Neural progenitor cell (in vitro differentiated cells): Measurements from ENCODE around the gene VPS35. TPM values are rescaled to one million over a fixed set of nuclear protein-coding genes. Genes with fewer than 3 reads are reported as not detected.

Source experiments
- DNase-seq: peaks from one replicate; pipeline ENCODE4 v3.0.0-alpha.2; 2016; ENCODE audit warnings: low spot score
- H2AFZ ChIP-seq: fragments of 200-600 bp; sonication (generic); replicated peaks from 2 replicates; pipeline ENCODE4 v1.6.1; 2016; ENCODE audit warnings: antibody characterized with exemption
- H3F3A ChIP-seq: fragments of 200-600 bp; sonication (generic); 2 replicates; pipeline ENCODE4 v1.6.1; 2016; ENCODE audit warnings: antibody characterized with exemption, low read depth
- H3K27ac ChIP-seq: fragments of 200-600 bp; sonication (generic); 2 replicates; pipeline ENCODE4 v1.5.1; 2016; ENCODE audit warnings: mild to moderate bottlenecking
- H3K27me3 ChIP-seq: fragments of 200-600 bp; sonication (generic); 2 replicates; pipeline ENCODE4 v1.6.1; 2016; ENCODE audit warnings: mild to moderate bottlenecking, moderate library complexity
- H3K36me3 ChIP-seq: fragments of 200-600 bp; sonication (generic); 2 replicates; pipeline ENCODE4 v1.5.1; 2016
- H3K4me1 ChIP-seq: fragments of 200-600 bp; sonication (generic); 2 replicates; pipeline ENCODE4 v1.6.1; 2016; ENCODE audit warnings: mixed run types
- H3K4me2 ChIP-seq: fragments of 200-600 bp; sonication (generic); 2 replicates; pipeline ENCODE4 v1.6.1; 2016
- H3K4me3 ChIP-seq: fragments of 200-600 bp; sonication (generic); 2 replicates; pipeline ENCODE4 v1.5.1; 2016
- H3K79me2 ChIP-seq: fragments of 200-600 bp; sonication (generic); 2 replicates; pipeline ENCODE4 v1.6.1; 2016; ENCODE audit warnings: low read depth
- H3K9ac ChIP-seq: fragments of 200-600 bp; sonication (generic); 2 replicates; pipeline ENCODE4 v1.6.1; 2016
- H3K9me3 ChIP-seq: fragments of 200-600 bp; sonication (generic); 2 replicates; pipeline ENCODE4 v1.5.1; 2016; ENCODE audit warnings: low read depth
- H4K20me1 ChIP-seq: fragments of 200-600 bp; sonication (generic); 2 replicates; pipeline ENCODE4 v1.6.1; 2016; ENCODE audit warnings: low read depth
- H3K27ac Mint-ChIP-seq: 3 replicates; pipeline ENCODE4 v1.8.0; 2021; ENCODE audit warnings: mixed read lengths
- H3K27me3 Mint-ChIP-seq: 2 replicates; pipeline ENCODE4 v1.8.0; 2022; ENCODE audit warnings: low read depth, mild to moderate bottlenecking, inconsistent platforms, moderate library complexity, mixed read lengths; ENCODE audit not compliant: insufficient read depth
- H3K36me3 Mint-ChIP-seq: 3 replicates; pipeline ENCODE4 v1.8.0; 2021; ENCODE audit warnings: mixed read lengths
- H3K4me1 Mint-ChIP-seq: 3 replicates; pipeline ENCODE4 v1.8.0; 2021; ENCODE audit warnings: mixed read lengths
- H3K4me3 Mint-ChIP-seq: 3 replicates; pipeline ENCODE4 v1.8.0; 2021; ENCODE audit warnings: mild to moderate bottlenecking, moderate library complexity, mixed read lengths
- H3K9me3 Mint-ChIP-seq: 3 replicates; pipeline ENCODE4 v1.8.0; 2020; ENCODE audit warnings: mixed read lengths
- EZH2 ChIP-seq: fragments of 200-600 bp; sonication (generic); IDR thresholded peaks from 2 replicates; pipeline ENCODE4 v1.6.1; 2017; ENCODE audit warnings: antibody characterized with exemption, mild to moderate bottlenecking, moderate library complexity
- EZH2phosphoT487 ChIP-seq: fragments of 200-600 bp; sonication (generic); IDR thresholded peaks from 2 replicates; pipeline ENCODE4 v1.6.1; 2017; ENCODE audit warnings: antibody characterized with exemption
- total RNA-seq: library from RNA; depleted of rRNA; stranded (reverse); fragments of >200 nt; gene quantifications from 2 replicates; pipeline ENCODE4 v1.2.3, GENCODE V29; 2015; ENCODE audit warnings: low replicate concordance
- TF ChIP-seq, protein P1 (sequence below): fragments of 200-600 bp; sonication (generic); IDR thresholded peaks from 2 replicates; pipeline ENCODE4 v1.5.1; 2017; ENCODE audit warnings: antibody characterized with exemption, mild to moderate bottlenecking

Gene VPS35
- 89.7 and 115 TPM in 2 replicates for total RNA-seq

DNA sequence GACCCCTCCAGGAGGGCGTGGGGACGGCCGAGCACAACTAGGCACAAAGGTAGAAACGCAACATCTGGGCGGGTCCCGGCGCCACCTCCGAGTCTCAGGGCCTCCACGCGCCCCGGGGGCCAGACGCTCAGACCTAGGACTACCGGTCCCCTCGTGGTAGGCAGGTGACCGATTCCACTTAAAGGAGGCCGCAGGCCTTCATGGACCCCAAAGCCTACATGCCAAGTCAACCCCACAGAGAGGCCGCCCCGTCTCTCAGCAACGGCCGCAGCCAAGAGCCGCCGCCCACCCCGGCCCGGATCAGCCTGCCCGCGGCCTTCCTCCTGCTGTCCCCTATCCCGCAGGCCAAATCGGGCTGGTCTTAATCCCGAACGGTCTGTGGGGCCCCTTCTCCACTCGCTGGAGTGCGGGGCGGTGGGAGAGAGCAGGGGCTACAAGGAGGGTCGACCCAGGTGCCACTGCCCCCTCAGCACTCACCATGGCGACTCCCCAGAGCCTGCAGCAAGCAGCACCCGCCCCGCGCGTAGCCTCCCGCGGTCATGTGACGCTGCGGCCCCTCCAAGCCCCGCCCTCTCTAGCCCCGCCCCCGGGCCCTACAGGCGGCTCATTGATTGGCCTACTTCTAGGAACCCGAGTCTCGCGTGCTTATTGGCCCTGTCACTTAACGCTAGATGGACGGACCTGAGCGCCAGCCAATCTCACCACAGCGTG lies at the start of gene VPS35:
Gene VPS35 (minus strand): TSS at position 525 of the 711 bp plus-strand sequence. CDS start 45 bp downstream, at position 480.
- peak within 1 kb of the TSS; percentile 85 for H2AFZ ChIP-seq
- Mint-ChIP-seq H3K9me3 (no peaks in the 10 kb centered on the region), H3K27ac (peak within 1 kb of the TSS; percentile 94), H3K27me3 (peaks cover 2% of the 10 kb centered on the region), H3K36me3 (peaks cover 16% of the 10 kb centered on the region), H3K4me1 (peaks cover 48% of the 10 kb centered on the region), H3K4me3 (no peak within 1 kb of the TSS)
- H3F3A ChIP-seq, result peaks cover 34% of the 10 kb centered on the region
- H3K4me3 ChIP-seq, result peak within 1 kb of the TSS; percentile 73
- peaks cover 82% of the 10 kb centered on the region for H4K20me1 ChIP-seq
- peaks cover 90% of the 10 kb centered on the region for H3K79me2 ChIP-seq
- no peaks in the 10 kb centered on the region for H3K9me3 ChIP-seq
- peaks cover 10% of the 10 kb centered on the region for H3K36me3 ChIP-seq
- peaks cover 31% of the 10 kb centered on the region for H3K4me1 ChIP-seq
- DNase-seq, result peak; percentile 100
- H3K27me3 ChIP-seq, result no peaks in the 10 kb centered on the region
- TF ChIP-seq, protein P1, sequence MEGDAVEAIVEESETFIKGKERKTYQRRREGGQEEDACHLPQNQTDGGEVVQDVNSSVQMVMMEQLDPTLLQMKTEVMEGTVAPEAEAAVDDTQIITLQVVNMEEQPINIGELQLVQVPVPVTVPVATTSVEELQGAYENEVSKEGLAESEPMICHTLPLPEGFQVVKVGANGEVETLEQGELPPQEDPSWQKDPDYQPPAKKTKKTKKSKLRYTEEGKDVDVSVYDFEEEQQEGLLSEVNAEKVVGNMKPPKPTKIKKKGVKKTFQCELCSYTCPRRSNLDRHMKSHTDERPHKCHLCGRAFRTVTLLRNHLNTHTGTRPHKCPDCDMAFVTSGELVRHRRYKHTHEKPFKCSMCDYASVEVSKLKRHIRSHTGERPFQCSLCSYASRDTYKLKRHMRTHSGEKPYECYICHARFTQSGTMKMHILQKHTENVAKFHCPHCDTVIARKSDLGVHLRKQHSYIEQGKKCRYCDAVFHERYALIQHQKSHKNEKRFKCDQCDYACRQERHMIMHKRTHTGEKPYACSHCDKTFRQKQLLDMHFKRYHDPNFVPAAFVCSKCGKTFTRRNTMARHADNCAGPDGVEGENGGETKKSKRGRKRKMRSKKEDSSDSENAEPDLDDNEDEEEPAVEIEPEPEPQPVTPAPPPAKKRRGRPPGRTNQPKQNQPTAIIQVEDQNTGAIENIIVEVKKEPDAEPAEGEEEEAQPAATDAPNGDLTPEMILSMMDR, result peak; percentile 62
- TF ChIP-seq EZH2phosphoT487, result no peak
- peak within 1 kb of the TSS; percentile 88 for H3K9ac ChIP-seq
- peak within 1 kb of the TSS; percentile 82 for H3K27ac ChIP-seq
- H3K4me2 ChIP-seq, result peak within 1 kb of the TSS; percentile 92

DNA sequence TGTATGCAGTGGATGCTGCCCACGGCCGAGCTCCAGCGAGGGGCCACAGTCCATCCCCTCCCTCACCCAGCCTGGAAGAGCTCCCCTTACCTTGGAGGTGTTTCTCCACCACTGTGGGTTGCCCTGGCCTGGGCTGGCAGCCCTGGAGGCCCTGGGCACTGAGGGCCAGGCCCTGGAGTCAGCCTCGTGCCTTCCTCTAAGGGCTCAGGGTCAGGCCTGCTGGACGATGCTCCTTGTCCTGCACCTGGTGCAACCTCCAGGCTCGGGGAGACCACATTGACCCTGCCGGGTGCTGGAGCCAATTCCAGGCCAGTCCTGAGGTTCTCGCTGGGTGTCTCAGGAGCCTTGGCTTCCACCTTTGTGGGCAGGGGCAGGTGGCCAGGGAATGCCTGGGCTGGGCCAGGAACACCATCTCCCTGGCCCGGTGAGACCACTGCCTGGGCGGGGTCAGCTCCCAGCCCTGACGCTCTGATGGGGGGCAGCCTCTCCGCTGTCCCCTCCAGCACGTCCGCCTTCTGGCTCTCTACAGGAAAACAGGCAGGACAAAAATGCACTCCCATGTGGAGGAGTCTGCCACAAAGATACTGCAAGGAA lies 48.7 kb upstream of the VPS35 start:
- Mint-ChIP-seq H3K27ac (no peak overlapping the region), H3K4me3 (no peak overlapping the region), H3K9me3 (no peaks in the 10 kb centered on the region), H3K27me3 (peaks cover 2% of the 10 kb centered on the region), H3K4me1 (peaks cover 4% of the 10 kb centered on the region), H3K36me3 (no peaks in the 10 kb centered on the region)
- TF ChIP-seq, protein P1, result no peak
- no peak for TF ChIP-seq EZH2
- no peak for TF ChIP-seq EZH2phosphoT487
- Histone ChIP-seq H4K20me1 (no peaks in the 10 kb centered on the region), H2AFZ (no peak overlapping the region), H3K4me1 (no peaks in the 10 kb centered on the region), H3K36me3 (no peaks in the 10 kb centered on the region), H3K9me3 (no peaks in the 10 kb centered on the region), H3K4me3 (no peak overlapping the region), H3K79me2 (no peaks in the 10 kb centered on the region), H3K27ac (no peak overlapping the region), H3F3A (no peaks in the 10 kb centered on the region), H3K9ac (no peak overlapping the region), H3K4me2 (no peak overlapping the region), H3K27me3 (no peaks in the 10 kb centered on the region)
- DNase-seq, result no peak

DNA sequence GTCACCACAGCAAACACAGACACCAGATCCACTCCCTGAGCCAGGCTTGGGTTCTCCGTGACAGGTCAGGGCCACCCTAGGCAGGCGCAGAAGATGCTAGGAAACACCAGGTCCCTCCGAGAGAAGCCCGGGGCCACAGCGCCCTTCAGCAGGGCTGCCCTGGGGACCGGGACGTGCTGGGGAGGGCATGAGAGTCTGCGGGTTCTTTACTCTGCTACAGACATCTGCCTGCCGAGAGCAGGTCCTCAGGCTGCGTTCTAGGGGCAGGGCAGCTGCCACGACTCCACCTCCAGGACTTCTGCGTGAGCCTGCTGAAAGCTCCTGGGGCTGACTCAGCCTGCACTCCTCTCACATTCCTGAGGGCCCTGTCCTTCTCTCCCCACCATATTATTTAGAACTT lies 47.7 kb upstream of the VPS35 start:
- Histone ChIP-seq H3K9me3 (no peaks in the 10 kb centered on the region), H2AFZ (no peak overlapping the region), H3F3A (no peaks in the 10 kb centered on the region), H3K4me2 (no peak overlapping the region), H4K20me1 (no peaks in the 10 kb centered on the region), H3K9ac (no peak overlapping the region), H3K4me1 (no peaks in the 10 kb centered on the region), H3K27me3 (no peaks in the 10 kb centered on the region), H3K36me3 (no peaks in the 10 kb centered on the region), H3K79me2 (no peaks in the 10 kb centered on the region), H3K27ac (no peak overlapping the region), H3K4me3 (no peak overlapping the region)
- Mint-ChIP-seq H3K4me3 (no peak overlapping the region), H3K27me3 (peaks cover 2% of the 10 kb centered on the region), H3K27ac (peak overlapping the region; percentile 46), H3K9me3 (no peaks in the 10 kb centered on the region), H3K4me1 (no peaks in the 10 kb centered on the region), H3K36me3 (no peaks in the 10 kb centered on the region)
- TF ChIP-seq EZH2 (no peak), EZH2phosphoT487 (no peak)
- TF ChIP-seq, protein P1, result no peak
- DNase-seq, result no peak
